Stomach (tissue), 9 donors: ENCODE measurements around the gene NXPH2. TPM values are rescaled to one million over a fixed set of nuclear protein-coding genes. Genes with fewer than 3 reads are reported as not detected.
A peak's percentile ranks its signal among the peaks of the same experiment; 100 is the strongest.

Source experiments
- DNase-seq, 2 donors: peaks; one replicate each; pipeline versions ENCODE4 v3.0.0 to v3.0.0-alpha.2; 2013 to 2019
- H3K27ac ChIP-seq, 5 donors: fragments of 200-600 bp in 4 of 5; sonication (generic) in 4 of 5; one replicate each; pipeline ENCODE4 v1.5.1; 2013 to 2019; ENCODE audit warnings: mild to moderate bottlenecking in 1 of 5, moderate library complexity in 1 of 5
- H3K27me3 ChIP-seq, 3 donors: fragments of 200-600 bp; sonication (generic); one replicate each; pipeline ENCODE4 v1.5.1; 2017 to 2019; ENCODE audit warnings: mixed run types in 1 of 3
- H3K36me3 ChIP-seq, 4 donors: fragments of 200-600 bp; sonication (generic); 1 replicate in 3 of 4; 2 replicates in 1 of 4; pipeline ENCODE4 v1.5.1; 2016 to 2019
- H3K4me1 ChIP-seq, 4 donors: fragments of 200-600 bp; sonication (generic); one replicate each; pipeline ENCODE4 v1.5.1; 2016 to 2019
- H3K4me3 ChIP-seq, 4 donors: fragments of 200-600 bp; sonication (generic) in 3 of 4; one replicate each; pipeline ENCODE4 v1.5.1; 2016 to 2019; ENCODE audit warnings: mild to moderate bottlenecking in 1 of 4
- H3K9me3 ChIP-seq, 4 donors: fragments of 200-600 bp; sonication (generic); one replicate each; pipeline ENCODE4 v1.5.1; 2016 to 2019
- CTCF ChIP-seq, 7 experiments: fragments of 450-650 bp in 4 of 7; fragments of 200-600 bp in 3 of 7; sonication (generic) in 3 of 7; IDR thresholded peaks; one replicate each; pipeline ENCODE4 v1.5.1; 2016 to 2019; ENCODE audit warnings: antibody characterized with exemption in 7 of 7, control low read depth in 2 of 7, mild to moderate bottlenecking in 1 of 7
- EP300 ChIP-seq: sonication (generic); formaldehyde crosslinking; IDR thresholded peaks from one replicate; pipeline ENCODE4 v1.6.1; 2017; ENCODE audit warnings: antibody characterized with exemption
- POLR2A ChIP-seq, 4 donors: fragments of 450-650 bp; IDR thresholded peaks; one replicate each; pipeline ENCODE4 v1.6.1; 2016; ENCODE audit warnings: antibody characterized with exemption in 4 of 4, control low read depth in 2 of 4, mild to moderate bottlenecking in 1 of 4, moderate library complexity in 1 of 4
- POLR2AphosphoS5 ChIP-seq, 3 donors: sonication (generic); formaldehyde crosslinking; IDR thresholded peaks; one replicate each; pipeline ENCODE4 v1.6.1; 2016; ENCODE audit warnings: antibody characterized with exemption in 3 of 3
- WGBS, 5 donors: extraction: QIAGEN DNeasy Blood & Tissue Kit in 3 of 5; methylation state at CpG; one replicate each; pipeline versions ENCODE4 v1.1.5 to v1.1.7; 2013 to 2018; 5-methylcytosine and 5-hydroxymethylcytosine counted together
- intact Hi-C: fragments of 100-400 bp; cut with DNase I; formaldehyde crosslinking; loops from one replicate; pipeline ENCODE4 v1.15.1; 2023; ENCODE audit warnings: low total_unique reads
- polyA plus RNA-seq, 3 donors: library from polyadenylated mRNA; stranded (reverse); fragments of 200-250 nt; gene quantifications; one replicate each; pipeline ENCODE4 v1.2.3, GENCODE V29; 2013
- total RNA-seq, 5 donors: library from RNA; depleted of rRNA; stranded (reverse); fragments of >200 nt; gene quantifications; one replicate each; pipeline versions ENCODE4 v1.1.0 to v1.2.3, GENCODE V29; 2014 to 2016
- donor health status: healthy with polysubstance abuse.
- donor health status: Bipolar disorder and iron deficiency.
- donor health status: healthy.

NXPH2 gene
- total and polyA plus RNA-seq, 8 donors: 1.1 TPM; not detected in 7

- WGBS, 5 donors: 1 to 7% (median 5%) methylated on average over 6 to 40 of the region's 40 CpGs
- H3K4me3 ChIP-seq: peak overlapping the region; percentile 36 to 54 (median 46)
- intact Hi-C loops: no loop called here
- peak in 1 of 2 donors; percentile 44 for DNase-seq
- H3K36me3 ChIP-seq: no peaks in the 10 kb centered on the region
- H3K27me3 ChIP-seq: peaks cover 19 to 71% (median 36%) of the 10 kb centered on the region in 3 donors
- H3K9me3 ChIP-seq: no peaks in the 10 kb centered on the region
- peaks cover 16 to 29% (median 24%) of the 10 kb centered on the region in 4 donors for H3K4me1 ChIP-seq
- TF ChIP-seq CTCF (IDR thresholded peaks at IDR 0.05) (no peak), EP300 (no peak), POLR2A (IDR thresholded peaks at IDR 0.05) (no peak)
- H3K27ac ChIP-seq: no peak overlapping the region
Observed at GRCh38 chr2:138780446-138780880, 273 bp upstream of the NXPH2 start.

DNA sequence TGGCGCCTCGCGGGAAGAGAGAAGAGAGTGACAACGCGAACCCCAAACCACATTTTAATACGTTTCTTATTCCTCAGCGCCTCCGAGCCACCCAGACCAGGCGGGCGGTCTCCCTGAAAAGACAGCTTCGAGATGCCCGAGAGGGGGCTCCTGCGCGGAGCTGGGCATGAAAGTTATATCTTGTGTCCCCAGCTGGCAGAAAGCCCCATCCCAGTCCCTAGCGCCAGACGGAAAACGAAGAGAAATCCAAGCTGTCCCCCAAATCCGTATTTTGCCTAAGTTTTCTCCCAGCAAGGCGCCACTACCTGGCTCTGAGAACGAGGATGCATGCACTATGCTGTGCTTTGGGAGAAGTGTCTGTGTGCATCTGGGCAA lies 797 bp downstream of the NXPH2 start:
- Histone ChIP-seq H3K27ac (no peak overlapping the region), H3K9me3 (no peaks in the 10 kb centered on the region), H3K4me3 (peak overlapping the region; percentile 36 to 54 (median 46)), H3K27me3 (peaks cover 19 to 72% (median 36%) of the 10 kb centered on the region in 3 donors), H3K36me3 (no peaks in the 10 kb centered on the region), H3K4me1 (peaks cover 16 to 29% (median 24%) of the 10 kb centered on the region in 4 donors)
- peak in 1 of 2 donors; percentile 16 for DNase-seq
- TF ChIP-seq POLR2A (IDR thresholded peaks at IDR 0.05): no peak
- no peak for TF ChIP-seq EP300
- no peak for TF ChIP-seq POLR2AphosphoS5 (IDR thresholded peaks at IDR 0.05)
- no peak for TF ChIP-seq CTCF (IDR thresholded peaks at IDR 0.05)
- intact Hi-C loops: no loop called here
- 1 to 8% (median 5%) methylated on average over 20 of the region's 20 CpGs for WGBS, 5 donors

DNA sequence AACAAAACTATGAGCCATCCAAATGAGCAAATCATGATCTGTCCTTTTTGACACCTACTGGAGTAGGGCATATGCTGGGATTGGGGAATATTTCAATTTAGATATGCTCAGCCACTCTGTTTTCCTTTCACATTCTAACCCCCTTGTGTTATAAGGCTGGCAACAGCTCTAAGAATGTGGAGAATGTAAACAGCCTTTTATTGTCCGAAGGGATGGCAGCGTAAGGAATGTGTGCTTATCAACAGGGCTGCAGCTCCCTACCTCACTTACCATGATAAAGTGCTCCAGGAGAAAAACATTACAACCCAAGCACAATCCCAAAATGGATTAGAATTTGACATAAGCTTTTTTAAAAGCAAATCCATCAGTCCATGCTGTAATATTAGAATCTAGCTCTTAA lies 2.2 kb downstream of the NXPH2 start:
- 11 to 20% (median 17%) methylated on average over 2 of the region's 2 CpGs for WGBS, 5 donors
- TF ChIP-seq CTCF (IDR thresholded peaks at IDR 0.05): no peak
- no peak for TF ChIP-seq POLR2A (IDR thresholded peaks at IDR 0.05)
- TF ChIP-seq POLR2AphosphoS5 (IDR thresholded peaks at IDR 0.05): no peak
- no peak for TF ChIP-seq EP300
- intact Hi-C loops: no loop called here
- Histone ChIP-seq H3K4me1 (peaks cover 16 to 29% (median 24%) of the 10 kb centered on the region in 4 donors), H3K9me3 (no peaks in the 10 kb centered on the region), H3K36me3 (no peaks in the 10 kb centered on the region), H3K4me3 (no peak overlapping the region), H3K27ac (no peak overlapping the region), H3K27me3 (peaks cover 19 to 72% (median 36%) of the 10 kb centered on the region in 3 donors)
- peak in 1 of 2 donors; percentile 45 for DNase-seq

GRCh38 chr2:138775736-138776135 lies 4.5 kb downstream of the NXPH2 start:
- no peak for TF ChIP-seq EP300
- peaks cover 12 to 52% (median 29%) of the 10 kb centered on the region in 3 donors for H3K27me3 ChIP-seq
- H3K9me3 ChIP-seq: no peaks in the 10 kb centered on the region
- WGBS, 5 donors: 56 to 61% (median 59%) methylated on average over 4 of the region's 4 CpGs
- H3K36me3 ChIP-seq: no peaks in the 10 kb centered on the region
- peaks cover 16 to 26% (median 23%) of the 10 kb centered on the region in 4 donors for H3K4me1 ChIP-seq
- DNase-seq: no peak
- H3K27ac ChIP-seq: no peak overlapping the region
- no peak overlapping the region for H3K4me3 ChIP-seq
- intact Hi-C loops: no loop called here

DNA sequence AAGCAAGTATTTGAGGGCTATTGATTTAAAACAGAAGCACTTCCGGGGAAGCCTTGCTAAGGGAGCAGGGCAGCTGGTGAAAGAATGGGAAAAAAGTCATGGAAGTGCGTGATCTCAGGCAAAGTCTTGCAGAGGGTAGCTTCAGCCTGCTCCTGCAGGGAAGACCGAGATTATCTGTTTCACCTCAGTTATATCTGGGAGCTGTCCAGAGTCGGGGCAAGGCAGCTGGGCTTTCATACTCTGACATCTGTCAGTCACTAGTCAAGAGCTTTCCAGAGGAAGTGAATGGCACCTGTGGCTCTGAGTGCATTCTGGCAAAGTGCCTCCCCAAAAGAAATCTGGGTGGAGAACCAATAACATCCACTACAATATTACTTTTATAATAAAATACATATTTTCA lies 8.7 kb downstream of the NXPH2 start:
- H3K4me3 ChIP-seq: no peak overlapping the region
- H3K27ac ChIP-seq: no peak overlapping the region
- WGBS, 5 donors: 57 to 66% (median 63%) methylated on average over 4 of the region's 4 CpGs
- no peaks in the 10 kb centered on the region for H3K36me3 ChIP-seq
- no peaks in the 10 kb centered on the region for H3K9me3 ChIP-seq
- no peak for TF ChIP-seq CTCF (IDR thresholded peaks at IDR 0.05)
- TF ChIP-seq POLR2A (IDR thresholded peaks at IDR 0.05): no peak
- TF ChIP-seq POLR2AphosphoS5 (IDR thresholded peaks at IDR 0.05): no peak
- no peak for TF ChIP-seq EP300
- H3K4me1 ChIP-seq: no peaks in the 10 kb centered on the region
- H3K27me3 ChIP-seq: peaks cover 0 to 12% (median 0%) of the 10 kb centered on the region in 3 donors
- intact Hi-C loops: no loop called here
- no peak for DNase-seq
